ENCODE data around the gene IL21R. TPM values are rescaled to one million over a fixed set of nuclear protein-coding genes. Genes with fewer than 3 reads are reported as not detected.
A peak's percentile ranks its signal among the peaks of the same experiment; 100 is the strongest.

Gene IL21R
- total and polyA plus RNA-seq, 10 of the 15 experiments (the other 5 are each of a cell fraction or from before 2014, with no cell fraction given): 5.3 to 138 (median 82.5) TPM

- peak; percentile 44; the same call in 1 of the 2 replicates for TF ChIP-seq MLLT1 (IDR thresholded peaks at IDR 0.05)
- TF ChIP-seq NFIC (IDR thresholded peaks at IDR 0.05; ENCODE audit: low read depth, low read length): no peak
- no peak for TF ChIP-seq ESRRA (IDR thresholded peaks at IDR 0.05; ENCODE audit: low read length)
- TF ChIP-seq PML (IDR thresholded peaks at IDR 0.05; ENCODE audit: low read length): no peak
- no peak for TF ChIP-seq SUPT20H (IDR thresholded peaks at IDR 0.05; ENCODE audit: borderline replicate concordance, control insufficient read depth, low read depth, low read length)
- TF ChIP-seq IRF4 (IDR thresholded peaks at IDR 0.05; ENCODE audit: low read depth, low read length): no peak
- peak; percentile 86 for TF ChIP-seq PAX8 (IDR thresholded peaks at IDR 0.05)
- no peak for TF ChIP-seq KDM1A (IDR thresholded peaks at IDR 0.05; ENCODE audit: borderline replicate concordance)
- no peak for TF ChIP-seq HCFC1 (IDR thresholded peaks at IDR 0.05; ENCODE audit: low read length)
- no peak for TF ChIP-seq ATF2 (IDR thresholded peaks at IDR 0.05; ENCODE audit: low read length)
- TF ChIP-seq MYB (IDR thresholded peaks at IDR 0.05; ENCODE audit: borderline replicate concordance, low read depth, low read length): no peak
- TF ChIP-seq BCLAF1 (IDR thresholded peaks at IDR 0.05): no peak
- TF ChIP-seq JUND (IDR thresholded peaks at IDR 0.05; ENCODE audit: low read depth, low read length): no peak
- TF ChIP-seq POLR2A (IDR thresholded peaks at IDR 0.05; ENCODE audit: low read depth, low read length): no peak
- 0 out of 2 replicates have a peak, but pooled peaks have one; percentile 19 for TF ChIP-seq NKRF (conservative IDR thresholded peaks at IDR 0.05)
- no peak for TF ChIP-seq FOXM1 (IDR thresholded peaks at IDR 0.05; ENCODE audit: low read depth, low read length)
- no peak for TF ChIP-seq CBX3 (IDR thresholded peaks at IDR 0.05; ENCODE audit: borderline replicate concordance, low read depth)
- TF ChIP-seq RELA (IDR thresholded peaks at IDR 0.05; ENCODE audit: borderline replicate concordance, partially characterized antibody): peak; percentile 83
- no peak; the same call in 1 of the 2 replicates for TF ChIP-seq ZNF217 (IDR thresholded peaks at IDR 0.05)
- TF ChIP-seq POLR2AphosphoS5 (IDR thresholded peaks at IDR 0.05; ENCODE audit: low read length): peak; percentile 56; the same call in 1 of the 2 replicates
- TF ChIP-seq MTA2 (IDR thresholded peaks at IDR 0.05; ENCODE audit: low read depth): peak; percentile 81
- no peak for TF ChIP-seq RAD21 (IDR thresholded peaks at IDR 0.05; ENCODE audit: insufficient read depth, low read depth, low read length)
- no peak for TF ChIP-seq HSF1 (IDR thresholded peaks at IDR 0.05; ENCODE audit: low read depth, low read length)
Measured at GRCh38 chr16:27408602-27409031, 6.6 kb downstream of the IL21R start (continued).
